Stimulated activated CD8-positive, alpha-beta memory T cell treated with anti-CD3 and anti-CD28 coated beads, Interleukin-4, amount 100 ng/mL, for 1 hour (primary cell): ENCODE data around the gene PIH1D1.
"Not testable (repeated sequence)": the region's sequence is repeated elsewhere in the genome, so short reads cannot be mapped to it uniquely, and the experiment has no call there.

Experiments
- DNase-seq, 2 donors: peaks; one replicate each; pipeline ENCODE4 v3.0.0-alpha.2; 2020; ENCODE audit warnings: low read depth in 2 of 2, low spot score in 1 of 2

The PIH1D1 gene

DNA sequence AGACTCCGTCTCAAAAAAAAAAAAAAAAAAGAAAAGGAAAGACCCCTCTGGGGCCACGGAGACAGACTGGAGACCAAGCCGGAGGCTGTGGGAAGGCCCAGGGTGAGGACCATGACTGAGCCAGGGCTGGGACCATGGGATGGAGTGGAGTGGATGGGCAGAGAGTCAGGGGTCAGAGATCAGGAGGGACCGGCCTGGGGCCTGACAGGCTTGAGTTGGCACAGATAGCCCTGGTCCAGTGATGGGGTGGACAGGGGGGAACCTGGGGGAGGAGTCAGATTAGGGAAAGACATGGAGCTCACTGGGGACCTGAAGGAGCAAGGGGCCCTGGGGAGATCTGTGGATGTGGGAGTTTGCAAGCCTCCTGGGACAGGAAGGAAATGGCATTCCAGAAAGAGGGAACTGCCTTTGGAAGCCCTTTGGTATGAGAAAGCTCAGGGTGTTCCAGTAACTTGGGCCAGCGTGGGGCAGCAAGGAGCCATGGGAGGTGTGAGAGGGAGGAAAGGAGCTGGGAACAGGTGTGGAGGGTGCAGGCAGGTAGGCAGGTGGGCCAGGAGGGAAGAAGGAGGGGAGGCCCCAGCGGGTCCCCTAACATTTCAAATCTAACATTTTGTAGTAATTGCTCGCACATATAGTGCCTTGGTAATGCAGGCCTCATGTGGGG lies 29.5 kb upstream of the PIH1D1 start:
- DNase-seq: no peak

DNA sequence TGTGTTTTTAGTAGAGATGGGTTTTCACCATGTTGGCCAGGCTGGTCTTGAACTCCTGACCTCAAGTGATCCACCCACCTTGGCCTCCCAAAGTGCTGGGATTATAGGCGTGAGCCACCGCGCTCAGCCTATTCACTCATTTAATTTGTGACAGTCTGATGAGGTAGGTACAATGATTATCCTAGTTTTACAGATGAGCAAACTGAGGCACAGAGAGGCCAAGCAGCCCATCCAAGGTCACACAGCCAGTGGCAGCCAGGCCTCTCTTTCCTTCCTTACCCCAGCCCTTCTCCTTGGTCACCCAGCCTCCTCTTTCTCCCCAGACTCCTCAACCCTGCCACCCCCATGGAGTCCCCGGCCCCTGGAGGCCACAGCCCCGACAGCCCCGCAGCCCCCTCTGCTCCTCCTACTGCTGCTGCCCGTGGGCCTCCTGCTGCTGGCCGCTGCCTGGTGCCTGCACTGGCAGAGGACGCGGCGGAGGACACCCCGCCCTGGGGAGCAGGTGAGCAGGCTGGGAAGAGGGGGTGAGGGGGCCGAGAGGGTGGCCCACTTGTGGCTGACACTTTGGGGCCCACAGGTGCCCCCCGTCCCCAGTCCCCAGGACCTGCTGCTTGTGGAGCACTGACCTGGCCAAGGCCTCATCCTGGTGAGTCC lies 28.5 kb upstream of the PIH1D1 start:
- no peak for DNase-seq

DNA sequence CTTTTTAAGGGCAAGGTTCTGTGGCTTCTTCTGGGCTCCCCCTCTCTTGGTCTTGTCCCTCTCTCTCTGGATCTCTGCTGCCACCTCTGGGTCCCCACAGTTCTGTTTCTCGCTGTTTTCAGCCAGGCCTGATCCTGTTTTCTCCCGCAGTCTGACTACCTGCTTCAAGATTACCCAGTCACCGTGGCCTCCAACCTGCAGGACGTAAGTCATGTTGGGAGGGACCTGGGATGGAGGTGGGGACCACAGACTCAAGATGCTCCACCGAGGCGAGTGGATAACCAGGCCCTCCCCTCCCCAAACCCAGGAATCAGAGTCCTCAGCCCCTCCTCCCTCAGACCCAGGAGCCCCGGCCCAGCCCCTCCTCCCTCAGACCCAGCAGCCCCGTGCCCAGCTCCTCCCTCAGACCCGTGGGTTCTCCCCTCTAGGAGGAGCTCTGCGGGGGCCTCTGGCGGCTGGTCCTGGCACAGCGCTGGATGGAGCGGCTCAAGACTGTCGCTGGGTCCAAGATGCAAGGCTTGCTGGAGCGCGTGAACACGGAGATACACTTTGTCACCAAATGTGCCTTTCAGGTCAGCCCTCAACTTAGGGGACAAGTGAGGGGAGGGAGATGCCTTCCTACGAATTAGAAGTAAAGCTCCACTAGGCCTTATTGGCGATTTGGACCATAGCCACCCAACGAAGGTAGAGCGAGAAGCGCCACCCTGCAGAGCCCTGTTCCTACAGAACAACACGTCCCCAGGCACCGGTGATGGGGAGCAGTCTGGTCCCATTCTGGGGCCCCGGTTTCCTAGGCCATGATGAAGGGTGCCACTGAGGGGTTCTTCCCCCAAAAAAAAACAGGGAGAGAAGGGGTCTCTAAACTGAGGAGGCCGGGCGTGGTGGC lies 24.6 kb upstream of the PIH1D1 start:
- DNase-seq: peak in 1 of 2 donors; percentile 45

DNA sequence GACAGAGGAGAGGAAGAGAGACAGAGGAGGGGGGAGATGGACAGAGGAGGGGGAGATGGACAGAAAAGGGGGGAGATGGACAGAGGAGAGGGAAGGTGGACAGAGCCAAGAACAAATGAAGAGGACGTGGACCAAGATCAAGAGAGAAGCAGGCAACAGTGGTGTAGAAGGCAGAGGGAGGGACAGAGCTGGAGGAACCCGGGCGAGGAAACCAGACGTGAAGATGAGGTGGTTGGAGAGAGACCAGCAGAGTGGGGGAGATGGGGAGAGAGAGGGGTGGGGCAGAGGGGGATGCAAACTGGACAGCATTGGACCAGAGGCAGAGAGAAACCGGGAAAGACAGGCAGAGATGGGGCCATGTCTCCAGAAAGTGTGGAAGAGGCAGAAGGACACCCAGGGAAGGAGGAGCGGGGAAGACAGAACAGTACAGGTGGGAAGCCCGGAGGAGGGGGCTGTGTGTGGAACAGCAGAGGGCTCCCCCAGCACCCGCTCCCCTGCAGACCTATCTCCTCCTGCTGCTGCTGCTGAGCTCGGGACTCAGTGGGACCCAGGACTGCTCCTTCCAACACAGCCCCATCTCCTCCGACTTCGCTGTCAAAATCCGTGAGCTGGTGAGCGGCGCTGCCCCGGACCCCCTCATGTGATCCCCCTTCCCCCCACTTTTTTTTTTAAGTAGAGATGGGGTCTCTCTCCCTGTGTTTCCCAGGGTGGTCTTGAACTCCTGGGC lies 23.7 kb upstream of the PIH1D1 start:
- no peak for DNase-seq

DNA sequence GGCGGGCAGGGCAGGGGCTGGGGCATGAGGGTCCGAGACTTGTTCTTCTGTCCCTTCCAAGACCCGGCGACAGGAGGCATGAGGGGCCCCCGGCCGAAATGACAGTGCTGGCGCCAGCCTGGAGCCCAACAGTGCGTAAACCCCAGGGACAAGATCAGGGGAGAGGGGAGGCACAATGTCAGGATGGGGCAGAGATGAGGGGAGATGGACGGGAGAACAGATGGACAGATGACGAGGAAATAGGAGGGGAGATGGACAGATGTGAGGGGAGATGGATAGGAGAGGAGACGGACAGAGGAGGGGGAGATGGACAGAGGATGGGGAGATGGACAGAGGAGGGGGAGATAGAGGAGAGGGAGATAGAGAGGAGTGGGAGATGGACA lies 22.9 kb upstream of the PIH1D1 start:
- DNase-seq: no peak

DNA sequence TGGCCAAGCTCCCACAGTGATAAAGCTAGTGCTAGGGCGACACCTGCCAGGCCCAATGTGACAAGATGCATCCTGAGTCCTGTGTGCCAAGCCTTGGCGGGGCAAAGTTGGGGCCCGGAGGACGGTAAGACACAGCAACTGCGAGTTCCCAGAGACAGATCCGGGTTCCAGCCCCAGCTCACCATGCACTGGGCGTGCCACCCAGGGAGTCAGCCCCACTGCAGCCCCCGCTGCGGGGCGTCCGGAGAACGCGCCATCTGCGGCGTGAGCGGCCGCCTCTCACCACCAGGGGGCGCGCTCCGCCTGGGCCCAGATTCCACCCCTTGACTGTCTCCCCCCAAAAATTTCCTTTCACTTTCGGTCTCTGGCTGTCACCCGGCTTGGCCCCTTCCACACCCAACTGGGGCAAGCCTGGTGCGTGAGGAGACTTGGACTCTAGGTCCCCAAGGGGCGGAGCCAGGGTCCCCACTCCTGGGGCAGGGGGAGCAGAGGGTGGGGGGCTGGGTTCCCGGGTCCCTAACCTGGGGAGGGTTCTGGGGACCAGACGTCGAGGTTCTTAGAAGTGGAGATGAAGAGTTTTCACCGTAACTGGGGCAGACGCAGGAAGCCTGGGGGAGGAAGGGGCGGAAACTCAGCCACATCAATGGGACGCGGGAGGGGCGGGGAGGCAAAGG lies 22.4 kb upstream of the PIH1D1 start, which contains the start of gene FLT3LG:
Gene FLT3LG, plus strand, starts transcription at position 348 of the 674 bp plus-strand sequence. CDS start 425 bp downstream, outside the sequence.
- DNase-seq: peak; percentile 68 to 81

DNA sequence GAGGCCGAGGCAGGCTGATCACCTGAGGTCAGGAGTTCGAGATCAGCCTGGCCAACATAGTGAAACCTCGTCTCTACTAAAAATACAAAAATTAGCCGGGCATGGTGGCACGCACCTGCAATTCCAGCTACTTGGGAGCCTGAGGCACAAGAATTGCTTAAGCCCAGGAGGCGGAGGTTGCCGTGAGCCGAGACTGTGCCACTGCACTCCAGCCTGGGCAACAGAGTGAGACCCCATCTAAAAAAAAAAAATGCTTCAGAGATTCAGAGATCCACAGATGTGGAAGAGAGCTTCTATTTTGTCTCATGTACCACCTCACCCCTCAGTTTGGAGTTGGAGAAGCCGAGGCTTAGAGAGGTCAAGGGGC lies 21.9 kb upstream of the PIH1D1 start:
- not testable (repeated sequence) for DNase-seq

DNA sequence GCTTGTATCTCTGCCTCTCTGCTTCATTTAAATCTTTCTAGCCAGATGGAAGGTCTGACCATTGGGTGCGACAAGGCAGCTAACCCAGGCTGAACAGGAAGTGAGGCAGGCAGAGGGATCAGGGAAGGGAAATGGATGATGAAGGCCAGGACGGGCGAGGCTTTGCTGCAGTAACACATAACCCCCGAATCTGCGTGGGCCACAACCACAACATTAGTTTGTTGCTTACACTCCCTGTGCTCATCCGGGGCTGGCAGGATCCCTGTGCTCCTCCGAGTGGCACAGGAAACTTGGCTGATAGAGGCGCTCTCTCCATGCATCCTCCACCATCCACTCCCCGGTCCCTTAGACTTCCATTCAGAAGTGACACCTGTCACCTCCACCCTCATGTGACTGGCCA lies 21.3 kb upstream of the PIH1D1 start:
- DNase-seq: no peak

DNA sequence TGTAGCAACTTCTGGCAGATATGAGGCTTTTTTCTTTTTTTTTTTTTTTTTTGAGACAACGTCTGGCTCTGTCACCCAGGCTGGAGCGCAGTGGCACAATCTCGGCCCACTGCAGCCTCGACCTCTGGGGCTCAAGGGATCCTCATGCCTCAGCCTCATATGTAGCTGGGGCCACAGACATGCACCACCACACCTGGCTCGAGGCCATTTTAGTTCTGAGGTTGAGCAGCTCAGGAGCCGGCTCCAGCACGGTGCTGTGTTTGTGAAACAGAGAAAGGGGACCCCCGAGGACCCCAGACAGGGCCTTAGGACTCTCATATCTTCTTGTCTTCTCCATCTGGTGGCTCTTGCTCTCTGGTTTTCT lies 19.0 kb upstream of the PIH1D1 start:
- DNase-seq: no peak

DNA sequence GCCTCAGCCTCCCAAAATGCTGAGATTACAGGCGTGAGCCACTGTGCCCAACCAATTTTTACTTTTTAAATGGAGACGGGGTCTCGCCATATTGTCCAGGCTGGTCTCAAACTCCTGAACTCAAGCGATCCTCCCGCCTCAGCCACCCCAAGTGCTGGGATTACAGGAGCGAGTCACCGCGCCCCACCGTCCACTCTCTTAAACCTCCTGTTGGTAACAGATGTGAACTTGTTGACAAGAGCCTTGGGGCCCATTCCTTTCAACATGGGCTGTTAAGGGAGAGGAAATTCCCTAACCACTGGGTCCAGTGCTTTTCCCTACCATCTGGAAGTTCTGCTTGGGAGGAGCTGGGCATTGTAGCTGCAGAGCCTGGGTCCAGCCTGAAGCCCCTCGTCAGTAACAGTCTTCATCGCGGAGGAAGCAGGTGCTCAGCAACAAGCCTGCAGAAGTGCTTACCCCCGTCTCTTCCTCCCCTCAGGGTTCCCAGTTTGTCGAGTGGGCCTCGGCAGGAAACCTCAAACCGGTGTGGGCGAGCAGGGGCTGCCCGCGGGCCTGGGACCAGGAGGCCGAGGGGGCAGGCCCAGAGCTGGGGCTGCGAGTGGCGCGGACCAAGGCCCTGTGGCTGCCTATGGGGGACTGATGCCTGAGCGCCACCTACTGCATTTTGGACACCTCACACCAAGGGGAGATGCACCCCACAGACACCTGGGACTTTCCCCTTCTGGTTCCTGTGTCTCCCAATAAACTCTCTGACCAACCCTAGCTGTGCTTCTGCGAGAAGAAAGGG lies 18.4 kb upstream of the PIH1D1 start:
- DNase-seq: peak; percentile 42 to 60

DNA sequence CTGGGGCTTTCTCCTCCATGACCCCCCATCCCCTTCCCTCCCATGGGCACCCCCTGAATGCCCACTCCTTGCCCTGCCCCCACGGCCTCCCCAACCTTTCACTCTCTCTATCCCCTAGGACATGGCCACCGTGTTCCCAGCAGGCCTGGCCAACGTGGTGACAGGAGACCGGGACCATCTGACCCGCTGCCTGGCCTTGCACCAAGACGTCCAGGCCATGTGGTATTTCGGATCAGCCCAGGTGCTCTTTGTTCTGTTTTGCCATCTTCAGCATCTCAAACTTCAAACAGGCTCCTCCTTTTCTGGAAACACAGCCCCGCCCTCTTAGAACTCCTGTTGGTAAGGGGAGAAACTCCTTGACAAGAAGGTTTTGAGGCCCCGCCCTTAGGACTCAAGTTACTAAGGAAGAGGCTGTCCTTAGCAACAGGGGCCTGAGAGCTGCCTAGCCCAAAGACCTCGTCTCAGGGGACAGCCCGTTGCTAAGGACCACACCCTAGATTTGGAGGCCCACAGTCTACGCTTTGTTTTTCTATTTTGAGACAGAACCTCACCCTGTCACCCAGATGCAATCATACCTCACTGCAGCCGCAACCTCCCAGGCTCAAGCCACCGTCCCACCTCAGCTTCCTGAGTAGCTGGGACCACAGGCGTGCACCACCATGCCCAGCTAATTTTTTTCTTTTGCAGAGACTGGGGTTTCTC lies 17.3 kb upstream of the PIH1D1 start:
- peak; percentile 55 to 70 for DNase-seq

DNA sequence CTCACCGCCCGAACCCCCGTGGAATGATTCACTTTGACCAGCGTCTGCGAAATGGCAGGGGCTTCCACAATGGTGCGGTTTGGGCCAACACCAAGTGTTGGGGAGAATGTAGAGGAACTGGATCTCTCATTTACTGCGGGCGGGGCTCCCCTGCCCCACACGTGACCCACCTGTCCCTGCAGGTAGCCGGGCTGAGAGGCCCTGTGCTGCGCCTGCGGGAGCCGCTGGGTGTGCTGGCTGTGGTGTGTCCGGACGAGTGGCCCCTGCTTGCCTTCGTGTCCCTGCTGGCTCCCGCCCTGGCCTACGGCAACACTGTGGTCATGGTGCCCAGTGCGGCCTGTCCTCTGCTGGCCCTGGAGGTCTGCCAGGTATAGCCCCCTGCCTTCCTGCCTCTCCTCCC lies 16.6 kb upstream of the PIH1D1 start:
- no peak for DNase-seq

DNA sequence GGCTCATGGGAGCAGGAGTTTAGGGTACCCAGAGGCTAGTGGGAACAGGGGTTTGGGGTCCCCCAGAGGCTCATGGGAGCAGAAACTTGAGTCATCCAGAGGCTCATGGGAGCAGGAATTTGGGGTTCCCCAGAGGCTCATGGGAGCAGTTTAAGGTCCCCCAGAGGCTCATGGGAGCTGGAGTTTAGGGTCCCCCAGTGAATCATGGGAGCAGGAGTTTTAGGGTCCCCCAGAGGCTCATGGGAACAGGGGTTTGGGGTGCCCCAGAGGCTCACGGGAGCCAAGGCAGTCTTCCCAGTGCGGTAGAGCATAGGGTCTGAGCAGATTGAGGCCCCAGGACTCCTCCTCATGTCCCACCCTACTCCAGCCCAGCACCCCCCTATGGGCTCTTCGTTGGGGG lies 13.8 kb upstream of the PIH1D1 start:
- DNase-seq: no peak

DNA sequence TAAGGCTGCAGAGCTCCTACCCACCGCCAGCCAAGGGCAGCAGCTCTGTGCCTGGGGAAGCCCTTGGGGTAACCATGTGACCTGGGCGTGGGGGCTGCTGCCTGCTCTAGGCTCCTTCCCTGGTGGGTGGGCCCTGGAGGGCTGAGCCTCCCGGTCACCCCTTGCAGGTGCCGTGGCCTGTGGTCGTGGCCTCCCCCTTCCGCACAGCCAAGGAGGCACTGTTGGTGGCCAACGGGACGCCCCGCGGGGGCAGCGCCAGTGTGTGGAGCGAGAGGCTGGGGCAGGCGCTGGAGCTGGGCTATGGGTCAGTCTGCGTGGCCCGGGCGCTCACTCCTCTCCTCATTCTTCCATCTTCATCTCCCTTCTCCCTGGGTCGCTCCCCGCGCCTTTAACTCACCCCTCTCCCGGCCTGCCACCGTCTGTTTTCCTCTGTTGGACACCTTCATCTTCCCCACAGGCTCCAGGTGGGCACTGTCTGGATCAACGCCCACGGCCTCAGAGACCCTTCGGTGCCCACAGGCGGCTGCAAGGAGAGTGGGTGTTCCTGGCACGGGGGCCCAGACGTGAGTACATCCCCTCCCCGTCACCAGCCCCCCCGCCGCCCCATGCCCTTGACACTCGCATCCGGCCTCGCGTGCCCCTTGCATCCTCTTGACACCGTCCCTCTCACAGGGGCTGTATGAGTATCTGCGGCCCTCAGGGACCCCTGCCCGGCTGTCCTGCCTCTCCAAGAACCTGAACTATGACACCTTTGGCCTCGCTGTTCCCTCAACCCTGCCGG lies 12.5 kb upstream of the PIH1D1 start:
- DNase-seq: no peak

DNA sequence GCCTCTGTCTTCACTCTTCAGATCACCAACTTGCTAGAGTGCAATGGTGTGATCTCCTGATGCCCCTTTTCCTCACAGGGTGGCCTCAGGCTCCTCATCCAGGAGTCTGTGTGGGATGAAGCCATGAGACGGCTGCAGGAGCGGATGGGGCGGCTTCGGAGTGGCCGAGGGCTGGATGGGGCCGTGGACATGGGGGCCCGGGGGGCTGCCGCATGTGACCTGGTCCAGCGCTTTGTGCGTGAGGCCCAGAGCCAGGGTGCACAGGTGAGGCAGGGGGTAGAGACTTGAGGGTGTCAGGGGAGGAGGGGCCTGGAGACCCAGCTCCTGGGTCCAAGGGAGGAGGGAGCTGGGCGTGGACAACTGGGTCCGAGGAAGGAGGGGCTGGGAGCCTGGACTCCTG lies 10.9 kb upstream of the PIH1D1 start:
- DNase-seq: no peak

DNA sequence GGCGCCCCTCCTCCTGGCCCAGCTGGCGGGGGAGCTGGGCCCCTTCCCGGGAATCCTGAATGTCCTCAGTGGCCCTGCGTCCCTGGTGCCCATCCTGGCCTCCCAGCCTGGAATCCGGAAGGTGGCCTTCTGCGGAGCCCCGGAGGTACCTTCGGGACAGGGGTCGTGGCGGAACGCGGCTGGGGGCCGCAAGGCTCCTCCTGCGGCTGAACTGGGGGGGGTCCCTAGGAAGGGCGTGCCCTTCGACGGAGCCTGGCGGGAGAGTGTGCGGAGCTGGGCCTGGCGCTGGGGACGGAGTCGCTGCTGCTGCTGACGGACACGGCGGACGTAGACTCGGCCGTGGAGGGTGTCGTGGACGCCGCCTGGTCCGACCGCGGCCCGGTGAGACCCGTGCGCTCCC lies 10.0 kb upstream of the PIH1D1 start:
- no peak for DNase-seq

DNA sequence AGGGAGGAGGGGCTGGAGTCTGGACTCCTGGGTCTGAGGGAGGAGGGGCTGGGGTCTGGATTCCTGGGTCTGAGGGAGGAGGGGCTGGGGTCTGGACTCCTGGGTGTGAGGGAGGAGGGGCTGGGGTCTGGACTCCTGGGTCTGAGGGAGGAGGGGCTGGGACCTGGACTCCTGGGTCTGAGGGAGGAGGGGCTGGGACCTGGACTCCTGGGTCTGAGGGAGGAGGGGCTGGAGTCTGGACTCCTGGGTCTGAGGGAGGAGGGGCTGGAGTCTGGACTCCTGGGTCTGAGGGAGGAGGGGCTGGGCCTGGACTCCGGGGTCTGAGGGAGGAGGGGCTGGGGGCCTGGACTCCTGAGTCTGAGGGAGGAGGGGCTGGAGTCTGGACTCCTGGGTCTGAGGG lies 9.5 kb upstream of the PIH1D1 start:
- not testable (repeated sequence) for DNase-seq

DNA sequence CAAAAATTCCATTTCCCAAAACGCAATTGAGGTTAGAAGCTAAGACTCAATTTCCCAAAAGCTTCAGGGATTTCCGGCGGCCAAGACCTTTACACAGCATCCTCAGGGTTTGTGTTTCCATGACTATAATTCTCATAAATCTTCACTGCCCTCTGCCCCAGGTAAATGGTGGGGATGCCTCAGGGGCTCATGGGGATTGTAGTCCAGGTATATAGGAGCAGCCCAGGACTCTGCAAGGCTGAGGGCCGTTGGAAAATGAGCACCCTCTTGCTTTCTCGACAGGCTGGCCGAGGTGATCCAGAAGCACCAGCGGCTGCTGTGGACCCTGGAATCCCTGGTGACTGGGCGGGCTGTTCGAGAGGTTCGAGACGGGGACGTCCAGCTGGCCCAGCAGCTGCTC lies 7.8 kb upstream of the PIH1D1 start:
- DNase-seq: no peak

DNA sequence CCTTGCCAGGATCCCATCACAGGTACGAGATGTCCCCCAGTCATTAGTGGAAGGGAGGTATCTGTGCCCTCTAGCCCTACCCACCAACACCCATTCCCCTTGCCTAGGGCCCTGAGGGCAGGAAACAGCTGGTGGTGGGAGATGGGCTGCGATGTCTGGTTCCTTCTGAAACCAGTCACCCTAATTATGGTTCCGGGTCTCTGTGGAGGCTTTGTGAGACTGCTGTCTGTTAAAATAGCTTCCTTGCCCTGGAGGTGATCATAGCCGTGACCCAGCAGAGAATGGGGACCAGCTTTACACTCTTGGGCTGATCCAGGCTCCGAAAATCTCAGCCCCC lies 6.9 kb upstream of the PIH1D1 start:
- DNase-seq: no peak
